Liver (tissue), 9 donors: Measurements from ENCODE around the gene GDPD5. TPM values are rescaled to one million over a fixed set of nuclear protein-coding genes. Genes with fewer than 3 reads are reported as not detected.

Experiments used
- DNase-seq: peaks from one replicate; pipeline ENCODE4 v3.0.0-alpha.2; 2017; ENCODE audit warnings: low spot score
- H3K27ac ChIP-seq, 2 donors: one replicate each; pipeline ENCODE4 v1.7.0; 2013; ENCODE audit warnings: inconsistent platforms in 2 of 2, low read length in 2 of 2, control low read depth in 1 of 2, low read depth in 1 of 2, mild to moderate bottlenecking in 1 of 2
- H3K27me3 ChIP-seq, 4 donors: one replicate each; pipeline versions ENCODE4 v1.6.1 to v1.7.0; 2013; ENCODE audit warnings: low read length in 3 of 4, inconsistent platforms in 1 of 4, mild to moderate bottlenecking in 1 of 4, moderate library complexity in 1 of 4; ENCODE audit not compliant: control insufficient read depth in 4 of 4, insufficient read depth in 4 of 4
- H3K36me3 ChIP-seq, 4 donors: one replicate each; pipeline versions ENCODE4 v1.6.1 to v1.7.0; 2013; ENCODE audit warnings: low read length in 3 of 4, mild to moderate bottlenecking in 3 of 4, low read depth in 1 of 4, moderate library complexity in 1 of 4; ENCODE audit not compliant: control insufficient read depth in 4 of 4, insufficient read depth in 3 of 4
- H3K4me1 ChIP-seq, 4 donors: one replicate each; pipeline versions ENCODE4 v1.6.1 to v1.7.0; 2013; ENCODE audit warnings: low read length in 3 of 4, mild to moderate bottlenecking in 3 of 4, moderate library complexity in 1 of 4; ENCODE audit not compliant: control insufficient read depth in 4 of 4, insufficient read depth in 4 of 4
- H3K4me3 ChIP-seq, 3 donors: one replicate each; pipeline versions ENCODE4 v1.6.1 to v1.7.0; 2013; ENCODE audit warnings: low read length in 3 of 3, control low read depth in 1 of 3, low read depth in 1 of 3, mild to moderate bottlenecking in 1 of 3
- H3K9ac ChIP-seq, 2 donors: one replicate each; pipeline ENCODE4 v1.7.0; 2013; ENCODE audit warnings: low read length in 2 of 2, mild to moderate bottlenecking in 2 of 2, moderate library complexity in 2 of 2, control low read depth in 1 of 2, low read depth in 1 of 2
- H3K9me3 ChIP-seq, 4 donors: one replicate each; pipeline versions ENCODE4 v1.6.1 to v1.7.0; 2013; ENCODE audit warnings: low read length in 3 of 4; ENCODE audit not compliant: control insufficient read depth in 4 of 4
- EGR1 ChIP-seq, 2 donors: IDR thresholded peaks; 2 replicates each; pipeline ENCODE4 v1.6.1; 2016 to 2018; ENCODE audit warnings: antibody characterized with exemption in 2 of 2, low read depth in 2 of 2
- FOXA1 ChIP-seq: IDR thresholded peaks from 2 replicates; pipeline ENCODE4 v1.6.1; 2016; ENCODE audit warnings: antibody characterized with exemption
- FOXA2 ChIP-seq: IDR thresholded peaks from 2 replicates; pipeline ENCODE4 v1.6.1; 2016; ENCODE audit warnings: antibody characterized with exemption
- GABPA ChIP-seq, 2 donors: IDR thresholded peaks in 1 of 2; conservative IDR thresholded peaks in 1 of 2; 2 replicates each; pipeline ENCODE4 v1.6.1; 2016; ENCODE audit warnings: antibody characterized with exemption in 2 of 2, mild to moderate bottlenecking in 1 of 2, moderate library complexity in 1 of 2
- HNF4A ChIP-seq, 2 donors: conservative IDR thresholded peaks; 2 replicates each; pipeline ENCODE4 v1.6.1; 2016; ENCODE audit warnings: antibody characterized with exemption in 2 of 2, mild to moderate bottlenecking in 2 of 2
- HNF4G ChIP-seq: IDR thresholded peaks from 2 replicates; pipeline ENCODE4 v1.6.1; 2016; ENCODE audit warnings: antibody characterized with exemption
- RAD21 ChIP-seq, 2 donors: IDR thresholded peaks; 2 replicates each; pipeline ENCODE4 v1.6.1; 2016; ENCODE audit warnings: antibody characterized with exemption in 2 of 2, mild to moderate bottlenecking in 2 of 2
- RXRA ChIP-seq, 2 donors: IDR thresholded peaks; 2 replicates each; pipeline ENCODE4 v1.6.1; 2017 to 2018; ENCODE audit warnings: antibody characterized with exemption in 2 of 2, mild to moderate bottlenecking in 1 of 2
- SP1 ChIP-seq: IDR thresholded peaks from 2 replicates; pipeline ENCODE4 v1.6.1; 2018; ENCODE audit warnings: antibody characterized with exemption, mild to moderate bottlenecking
- TAF1 ChIP-seq: conservative IDR thresholded peaks from 2 replicates; pipeline ENCODE4 v1.6.1; 2016; ENCODE audit warnings: antibody characterized with exemption, mild to moderate bottlenecking
- YY1 ChIP-seq: IDR thresholded peaks from 2 replicates; pipeline ENCODE4 v1.6.1; 2016; ENCODE audit warnings: antibody characterized with exemption, mild to moderate bottlenecking
- WGBS: extraction: QIAGEN DNeasy Blood & Tissue Kit; methylation state at CpG from one replicate; pipeline ENCODE4 v1.1.7; 2013; 5-methylcytosine and 5-hydroxymethylcytosine counted together
- polyA plus RNA-seq, 2 donors: library from polyadenylated mRNA; stranded (reverse) in 1 of 2; unstranded in 1 of 2; fragments of 200-250 nt in 1 of 2; fragments of >200 nt in 1 of 2; fragmentation: Nextera tagmentation in 1 of 2; extraction: Ambion mirVana in 1 of 2; gene quantifications; one replicate each; pipeline versions ENCODE4 v1.2.1 to v1.2.3, GENCODE V29; 2013 to 2015
- total RNA-seq, 2 donors: library from RNA; depleted of rRNA; stranded (reverse); fragments of >200 nt; gene quantifications; one replicate each; pipeline ENCODE4 v1.2.3, GENCODE V29; 2014
- TF ChIP-seq, protein P1 (sequence below): IDR thresholded peaks from 2 replicates; pipeline ENCODE4 v1.6.1; 2016; ENCODE audit warnings: antibody characterized with exemption
- TF ChIP-seq, protein P2 (sequence below): IDR thresholded peaks from 2 replicates; pipeline ENCODE4 v1.6.1; 2016; ENCODE audit warnings: antibody characterized with exemption
- TF ChIP-seq, protein P3 (sequence below): fragments of 150-350 bp; IDR thresholded peaks from 2 replicates; pipeline ENCODE4 v1.5.1; 2017; ENCODE audit warnings: improper control_type of control experiment, low read depth, low read length; ENCODE audit not compliant: missing input control
- TF ChIP-seq, protein P4 (sequence below): IDR thresholded peaks from 2 replicates; pipeline ENCODE4 v1.6.1; 2016; ENCODE audit warnings: antibody characterized with exemption, mild to moderate bottlenecking
- donor health status: healthy.
- donor health status: healthy.
- donor health status: healthy.
- donor health status: healthy.
- donor health status: healthy.

The GDPD5 gene
- total and polyA plus RNA-seq, 4 donors: 3.0 to 22.8 (median 4.2) TPM

DNA sequence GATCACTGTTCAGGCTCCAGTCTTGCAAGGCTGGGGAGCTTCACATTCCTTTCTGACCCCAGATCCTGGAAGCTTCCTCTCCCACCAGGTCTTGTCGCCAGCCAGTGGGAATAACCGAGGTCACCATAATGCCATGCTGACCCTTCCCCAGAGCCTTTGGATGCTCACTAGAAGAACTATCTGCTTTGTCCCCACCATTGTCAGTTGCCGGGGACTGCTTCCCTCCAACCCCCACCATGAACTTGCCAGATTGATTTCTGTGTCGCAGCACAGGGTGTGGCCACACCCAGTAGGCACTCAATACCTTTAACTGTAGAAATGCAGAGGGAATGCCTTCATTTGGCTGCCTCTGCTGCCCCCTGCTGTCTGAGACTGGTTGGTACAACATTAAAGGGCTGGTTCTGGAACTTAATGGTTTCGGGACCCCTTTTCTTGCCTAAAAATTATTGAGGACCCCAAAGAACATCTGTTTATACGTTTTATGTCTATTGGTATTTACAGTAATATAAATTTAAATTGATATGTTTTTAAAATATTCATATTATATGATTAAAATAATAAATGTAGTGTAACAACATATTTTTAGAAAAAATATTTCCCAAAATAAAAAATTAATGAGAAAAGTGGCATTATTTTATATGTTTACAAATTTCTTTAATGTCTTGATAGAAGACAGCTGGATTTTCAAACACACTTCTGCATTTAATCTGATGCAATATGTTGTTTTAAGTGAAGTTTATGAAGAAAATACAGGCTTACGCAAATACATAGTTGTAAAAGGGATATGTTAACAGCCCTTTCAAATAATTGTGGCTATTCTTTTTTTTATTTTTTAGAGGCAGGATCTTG is 6.7 kb upstream of the GDPD5 start:
- H3K9ac ChIP-seq: no peak overlapping the region
- H3K4me3 ChIP-seq: no peak overlapping the region
- peak; percentile 91 for DNase-seq
- no peaks in the 10 kb centered on the region for H3K4me1 ChIP-seq
- 41% methylated on average over 7 of the region's 7 CpGs for WGBS
- no peaks in the 10 kb centered on the region for H3K27me3 ChIP-seq
- TF ChIP-seq HNF4G (no peak), FOXA2 (no peak), EGR1 (IDR thresholded peaks at IDR 0.05; ENCODE audit: low read depth in 2 of 2) (no peak), YY1 (no peak), GABPA (IDR thresholded peaks at IDR 0.05 in 1 of 2, conservative IDR thresholded peaks at IDR 0.05 in 1 of 2) (no peak), HNF4A (conservative IDR thresholded peaks at IDR 0.05) (no peak), FOXA1 (no peak), RAD21 (IDR thresholded peaks at IDR 0.05) (peak; percentile 97)
- TF ChIP-seq, protein P1, sequence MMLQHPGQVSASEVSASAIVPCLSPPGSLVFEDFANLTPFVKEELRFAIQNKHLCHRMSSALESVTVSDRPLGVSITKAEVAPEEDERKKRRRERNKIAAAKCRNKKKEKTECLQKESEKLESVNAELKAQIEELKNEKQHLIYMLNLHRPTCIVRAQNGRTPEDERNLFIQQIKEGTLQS: no peak
- TF ChIP-seq, protein P2, sequence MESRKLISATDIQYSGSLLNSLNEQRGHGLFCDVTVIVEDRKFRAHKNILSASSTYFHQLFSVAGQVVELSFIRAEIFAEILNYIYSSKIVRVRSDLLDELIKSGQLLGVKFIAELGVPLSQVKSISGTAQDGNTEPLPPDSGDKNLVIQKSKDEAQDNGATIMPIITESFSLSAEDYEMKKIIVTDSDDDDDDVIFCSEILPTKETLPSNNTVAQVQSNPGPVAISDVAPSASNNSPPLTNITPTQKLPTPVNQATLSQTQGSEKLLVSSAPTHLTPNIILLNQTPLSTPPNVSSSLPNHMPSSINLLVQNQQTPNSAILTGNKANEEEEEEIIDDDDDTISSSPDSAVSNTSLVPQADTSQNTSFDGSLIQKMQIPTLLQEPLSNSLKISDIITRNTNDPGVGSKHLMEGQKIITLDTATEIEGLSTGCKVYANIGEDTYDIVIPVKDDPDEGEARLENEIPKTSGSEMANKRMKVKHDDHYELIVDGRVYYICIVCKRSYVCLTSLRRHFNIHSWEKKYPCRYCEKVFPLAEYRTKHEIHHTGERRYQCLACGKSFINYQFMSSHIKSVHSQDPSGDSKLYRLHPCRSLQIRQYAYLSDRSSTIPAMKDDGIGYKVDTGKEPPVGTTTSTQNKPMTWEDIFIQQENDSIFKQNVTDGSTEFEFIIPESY: no peak
- TF ChIP-seq, protein P3, sequence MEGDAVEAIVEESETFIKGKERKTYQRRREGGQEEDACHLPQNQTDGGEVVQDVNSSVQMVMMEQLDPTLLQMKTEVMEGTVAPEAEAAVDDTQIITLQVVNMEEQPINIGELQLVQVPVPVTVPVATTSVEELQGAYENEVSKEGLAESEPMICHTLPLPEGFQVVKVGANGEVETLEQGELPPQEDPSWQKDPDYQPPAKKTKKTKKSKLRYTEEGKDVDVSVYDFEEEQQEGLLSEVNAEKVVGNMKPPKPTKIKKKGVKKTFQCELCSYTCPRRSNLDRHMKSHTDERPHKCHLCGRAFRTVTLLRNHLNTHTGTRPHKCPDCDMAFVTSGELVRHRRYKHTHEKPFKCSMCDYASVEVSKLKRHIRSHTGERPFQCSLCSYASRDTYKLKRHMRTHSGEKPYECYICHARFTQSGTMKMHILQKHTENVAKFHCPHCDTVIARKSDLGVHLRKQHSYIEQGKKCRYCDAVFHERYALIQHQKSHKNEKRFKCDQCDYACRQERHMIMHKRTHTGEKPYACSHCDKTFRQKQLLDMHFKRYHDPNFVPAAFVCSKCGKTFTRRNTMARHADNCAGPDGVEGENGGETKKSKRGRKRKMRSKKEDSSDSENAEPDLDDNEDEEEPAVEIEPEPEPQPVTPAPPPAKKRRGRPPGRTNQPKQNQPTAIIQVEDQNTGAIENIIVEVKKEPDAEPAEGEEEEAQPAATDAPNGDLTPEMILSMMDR: peak; percentile 93
- no peak overlapping the region for H3K27ac ChIP-seq
- no peaks in the 10 kb centered on the region for H3K9me3 ChIP-seq
- no peaks in the 10 kb centered on the region for H3K36me3 ChIP-seq

DNA sequence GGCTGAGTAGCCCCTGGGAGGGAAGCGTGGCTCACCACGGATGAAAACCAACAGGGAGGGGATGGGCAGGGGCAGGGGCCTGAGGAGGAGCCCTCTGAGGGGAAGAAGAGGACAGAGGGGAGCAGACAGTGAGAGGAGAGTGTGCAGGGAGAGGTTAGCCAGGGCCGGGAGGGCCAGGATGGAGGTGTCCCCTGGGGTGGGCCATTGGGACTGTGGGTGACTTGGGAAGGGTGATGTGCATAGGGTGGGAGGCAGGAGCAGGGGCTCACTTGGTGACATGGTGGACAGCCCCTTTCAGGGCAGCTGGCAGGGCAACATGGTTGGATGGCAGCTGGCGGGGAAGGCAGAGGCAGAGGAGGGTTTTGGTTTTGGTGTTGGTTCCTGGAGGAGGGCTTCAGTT is 5.6 kb upstream of the GDPD5 start:
- 80% methylated on average over 4 of the region's 4 CpGs for WGBS
- H3K4me1 ChIP-seq: peaks cover 0 to 2% (median under 1%) of the 10 kb centered on the region in 4 donors
- no peak for TF ChIP-seq YY1
- no peak for TF ChIP-seq SP1
- TF ChIP-seq HNF4A (conservative IDR thresholded peaks at IDR 0.05): no peak
- TF ChIP-seq, protein P1: no peak
- no peak for TF ChIP-seq FOXA1
- no peak for TF ChIP-seq TAF1
- TF ChIP-seq, protein P4, sequence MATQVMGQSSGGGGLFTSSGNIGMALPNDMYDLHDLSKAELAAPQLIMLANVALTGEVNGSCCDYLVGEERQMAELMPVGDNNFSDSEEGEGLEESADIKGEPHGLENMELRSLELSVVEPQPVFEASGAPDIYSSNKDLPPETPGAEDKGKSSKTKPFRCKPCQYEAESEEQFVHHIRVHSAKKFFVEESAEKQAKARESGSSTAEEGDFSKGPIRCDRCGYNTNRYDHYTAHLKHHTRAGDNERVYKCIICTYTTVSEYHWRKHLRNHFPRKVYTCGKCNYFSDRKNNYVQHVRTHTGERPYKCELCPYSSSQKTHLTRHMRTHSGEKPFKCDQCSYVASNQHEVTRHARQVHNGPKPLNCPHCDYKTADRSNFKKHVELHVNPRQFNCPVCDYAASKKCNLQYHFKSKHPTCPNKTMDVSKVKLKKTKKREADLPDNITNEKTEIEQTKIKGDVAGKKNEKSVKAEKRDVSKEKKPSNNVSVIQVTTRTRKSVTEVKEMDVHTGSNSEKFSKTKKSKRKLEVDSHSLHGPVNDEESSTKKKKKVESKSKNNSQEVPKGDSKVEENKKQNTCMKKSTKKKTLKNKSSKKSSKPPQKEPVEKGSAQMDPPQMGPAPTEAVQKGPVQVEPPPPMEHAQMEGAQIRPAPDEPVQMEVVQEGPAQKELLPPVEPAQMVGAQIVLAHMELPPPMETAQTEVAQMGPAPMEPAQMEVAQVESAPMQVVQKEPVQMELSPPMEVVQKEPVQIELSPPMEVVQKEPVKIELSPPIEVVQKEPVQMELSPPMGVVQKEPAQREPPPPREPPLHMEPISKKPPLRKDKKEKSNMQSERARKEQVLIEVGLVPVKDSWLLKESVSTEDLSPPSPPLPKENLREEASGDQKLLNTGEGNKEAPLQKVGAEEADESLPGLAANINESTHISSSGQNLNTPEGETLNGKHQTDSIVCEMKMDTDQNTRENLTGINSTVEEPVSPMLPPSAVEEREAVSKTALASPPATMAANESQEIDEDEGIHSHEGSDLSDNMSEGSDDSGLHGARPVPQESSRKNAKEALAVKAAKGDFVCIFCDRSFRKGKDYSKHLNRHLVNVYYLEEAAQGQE: no peak
- TF ChIP-seq EGR1 (IDR thresholded peaks at IDR 0.05; ENCODE audit: low read depth in 2 of 2): no peak
- no peak for TF ChIP-seq HNF4G
- no peak for TF ChIP-seq FOXA2
- TF ChIP-seq RXRA (IDR thresholded peaks at IDR 0.05): no peak
- TF ChIP-seq GABPA (IDR thresholded peaks at IDR 0.05 in 1 of 2, conservative IDR thresholded peaks at IDR 0.05 in 1 of 2): no peak
- H3K9me3 ChIP-seq: no peaks in the 10 kb centered on the region
- no peaks in the 10 kb centered on the region for H3K36me3 ChIP-seq
- H3K4me3 ChIP-seq: no peak overlapping the region
- no peak overlapping the region for H3K9ac ChIP-seq
- H3K27ac ChIP-seq: no peak overlapping the region
- no peaks in the 10 kb centered on the region for H3K27me3 ChIP-seq
- DNase-seq: no peak
